HepG2 (cell line): ENCODE data around the gene SRSF4.

Source experiments
- EEA1 ChIP-seq: sonication (generic); formaldehyde crosslinking; IDR thresholded peaks from 2 replicates; pipeline ENCODE4 v1.5.1; 2020; ENCODE audit warnings: mild to moderate bottlenecking, missing genetic modification reagents, borderline replicate concordance
- HOXD1 ChIP-seq: sonication (generic); formaldehyde crosslinking; IDR thresholded peaks from 2 replicates; pipeline ENCODE4 v1.5.0; 2020; ENCODE audit warnings: missing genetic modification reagents
- PHF21A ChIP-seq: sonication (generic); formaldehyde crosslinking; IDR thresholded peaks from 2 replicates; pipeline ENCODE4 v1.5.0; 2020; ENCODE audit warnings: mild to moderate bottlenecking, missing genetic modification reagents
- PHF8 ChIP-seq: sonication (generic); formaldehyde crosslinking; IDR thresholded peaks from 2 replicates; pipeline ENCODE4 v1.5.0; 2020; ENCODE audit warnings: missing genetic modification reagents
- RAD21 ChIP-seq: fragments of 450-650 bp; formaldehyde crosslinking; IDR thresholded peaks from 2 replicates; pipeline ENCODE4 v1.5.0; 2020; ENCODE audit warnings: mild to moderate bottlenecking
- SETDB1 ChIP-seq: sonication (generic); formaldehyde crosslinking; IDR thresholded peaks from 2 replicates; pipeline ENCODE4 v1.5.1; 2020; ENCODE audit warnings: missing genetic modification reagents, mild to moderate bottlenecking, borderline replicate concordance
- TCF7 ChIP-seq: sonication (generic); IDR thresholded peaks from 2 replicates; pipeline ENCODE4 v1.6.1; 2016; ENCODE audit warnings: antibody characterized with exemption, low read depth
- ZFP36L1 ChIP-seq: sonication (generic); formaldehyde crosslinking; IDR thresholded peaks from 2 replicates; pipeline ENCODE4 v1.8.0; 2022; ENCODE audit warnings: mild to moderate bottlenecking, missing genetic modification reagents, moderate library complexity
- TF ChIP-seq, protein P1 (sequence below): sonication (generic); formaldehyde crosslinking; IDR thresholded peaks from 2 replicates; pipeline ENCODE4 v1.5.0; 2020; ENCODE audit warnings: mild to moderate bottlenecking, missing genetic modification reagents, moderate library complexity
- TF ChIP-seq, protein P2 (sequence below): sonication (generic); formaldehyde crosslinking; IDR thresholded peaks from 2 replicates; pipeline ENCODE4 v1.5.0; 2020; ENCODE audit warnings: missing genetic modification reagents
- TF ChIP-seq, protein P3 (sequence below): sonication (generic); formaldehyde crosslinking; IDR thresholded peaks from 2 replicates; pipeline ENCODE4 v1.4.0; 2020; ENCODE audit warnings: mild to moderate bottlenecking, missing genetic modification reagents
- TF ChIP-seq, protein P4 (sequence below): sonication (generic); formaldehyde crosslinking; IDR thresholded peaks from 2 replicates; pipeline ENCODE4 v1.8.1; 2023; ENCODE audit warnings: mild to moderate bottlenecking, missing genetic modification reagents

DNA sequence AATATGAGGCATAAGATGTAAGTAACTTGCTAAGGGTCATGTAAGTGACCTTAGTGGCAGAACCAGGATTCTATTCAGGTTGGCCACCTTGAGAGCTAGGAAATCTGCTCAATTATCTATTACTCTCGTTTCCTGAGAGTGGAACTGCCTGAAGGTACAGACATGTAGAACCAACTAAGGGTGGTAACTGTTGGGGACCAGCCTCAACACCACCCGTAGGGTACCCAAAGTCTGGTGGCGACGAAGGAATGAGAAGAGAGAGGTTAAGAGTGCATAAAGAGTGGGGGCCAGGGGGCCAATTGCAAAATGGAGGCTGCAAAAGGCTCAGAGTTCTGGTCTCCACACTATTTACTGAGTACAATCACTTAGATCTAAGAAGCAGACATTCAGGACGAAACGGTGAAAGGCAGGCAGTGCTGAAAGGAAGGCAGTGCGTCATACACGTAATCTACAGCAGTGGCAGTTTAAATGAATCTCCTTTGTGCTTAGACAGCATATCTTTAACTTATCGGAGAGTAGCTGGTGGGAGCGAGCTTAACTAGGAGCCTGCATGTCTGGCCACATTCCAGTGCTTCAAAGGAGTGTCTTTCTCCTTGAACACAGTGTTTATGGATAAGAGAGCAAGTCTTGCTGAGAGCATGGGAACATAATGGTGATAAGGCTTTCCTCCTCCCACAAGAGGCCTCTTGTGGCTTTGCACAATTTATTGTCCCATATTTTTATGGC, 25.0 kb downstream of the SRSF4 start:
- TF ChIP-seq, protein P1, sequence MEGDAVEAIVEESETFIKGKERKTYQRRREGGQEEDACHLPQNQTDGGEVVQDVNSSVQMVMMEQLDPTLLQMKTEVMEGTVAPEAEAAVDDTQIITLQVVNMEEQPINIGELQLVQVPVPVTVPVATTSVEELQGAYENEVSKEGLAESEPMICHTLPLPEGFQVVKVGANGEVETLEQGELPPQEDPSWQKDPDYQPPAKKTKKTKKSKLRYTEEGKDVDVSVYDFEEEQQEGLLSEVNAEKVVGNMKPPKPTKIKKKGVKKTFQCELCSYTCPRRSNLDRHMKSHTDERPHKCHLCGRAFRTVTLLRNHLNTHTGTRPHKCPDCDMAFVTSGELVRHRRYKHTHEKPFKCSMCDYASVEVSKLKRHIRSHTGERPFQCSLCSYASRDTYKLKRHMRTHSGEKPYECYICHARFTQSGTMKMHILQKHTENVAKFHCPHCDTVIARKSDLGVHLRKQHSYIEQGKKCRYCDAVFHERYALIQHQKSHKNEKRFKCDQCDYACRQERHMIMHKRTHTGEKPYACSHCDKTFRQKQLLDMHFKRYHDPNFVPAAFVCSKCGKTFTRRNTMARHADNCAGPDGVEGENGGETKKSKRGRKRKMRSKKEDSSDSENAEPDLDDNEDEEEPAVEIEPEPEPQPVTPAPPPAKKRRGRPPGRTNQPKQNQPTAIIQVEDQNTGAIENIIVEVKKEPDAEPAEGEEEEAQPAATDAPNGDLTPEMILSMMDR: no peak
- TF ChIP-seq, protein P2, sequence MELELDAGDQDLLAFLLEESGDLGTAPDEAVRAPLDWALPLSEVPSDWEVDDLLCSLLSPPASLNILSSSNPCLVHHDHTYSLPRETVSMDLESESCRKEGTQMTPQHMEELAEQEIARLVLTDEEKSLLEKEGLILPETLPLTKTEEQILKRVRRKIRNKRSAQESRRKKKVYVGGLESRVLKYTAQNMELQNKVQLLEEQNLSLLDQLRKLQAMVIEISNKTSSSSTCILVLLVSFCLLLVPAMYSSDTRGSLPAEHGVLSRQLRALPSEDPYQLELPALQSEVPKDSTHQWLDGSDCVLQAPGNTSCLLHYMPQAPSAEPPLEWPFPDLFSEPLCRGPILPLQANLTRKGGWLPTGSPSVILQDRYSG (CRISPR knock-in tag): no peak
- TF ChIP-seq HOXD1 (CRISPR knock-in tag) (no peak), PHF8 (CRISPR knock-in tag) (no peak), ZFP36L1 (CRISPR knock-in tag) (no peak), EEA1 (CRISPR knock-in tag) (no peak), TCF7 (no peak), PHF21A (CRISPR knock-in tag) (no peak), RAD21 (CRISPR knock-in tag) (no peak), SETDB1 (no peak)
- TF ChIP-seq, protein P3, sequence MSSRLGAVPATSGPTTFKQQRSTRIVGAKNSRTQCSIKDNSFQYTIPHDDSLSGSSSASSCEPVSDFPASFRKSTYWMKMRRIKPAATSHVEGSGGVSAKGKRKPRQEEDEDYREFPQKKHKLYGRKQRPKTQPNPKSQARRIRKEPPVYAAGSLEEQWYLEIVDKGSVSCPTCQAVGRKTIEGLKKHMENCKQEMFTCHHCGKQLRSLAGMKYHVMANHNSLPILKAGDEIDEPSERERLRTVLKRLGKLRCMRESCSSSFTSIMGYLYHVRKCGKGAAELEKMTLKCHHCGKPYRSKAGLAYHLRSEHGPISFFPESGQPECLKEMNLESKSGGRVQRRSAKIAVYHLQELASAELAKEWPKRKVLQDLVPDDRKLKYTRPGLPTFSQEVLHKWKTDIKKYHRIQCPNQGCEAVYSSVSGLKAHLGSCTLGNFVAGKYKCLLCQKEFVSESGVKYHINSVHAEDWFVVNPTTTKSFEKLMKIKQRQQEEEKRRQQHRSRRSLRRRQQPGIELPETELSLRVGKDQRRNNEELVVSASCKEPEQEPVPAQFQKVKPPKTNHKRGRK (CRISPR knock-in tag): no peak
- TF ChIP-seq, protein P4, sequence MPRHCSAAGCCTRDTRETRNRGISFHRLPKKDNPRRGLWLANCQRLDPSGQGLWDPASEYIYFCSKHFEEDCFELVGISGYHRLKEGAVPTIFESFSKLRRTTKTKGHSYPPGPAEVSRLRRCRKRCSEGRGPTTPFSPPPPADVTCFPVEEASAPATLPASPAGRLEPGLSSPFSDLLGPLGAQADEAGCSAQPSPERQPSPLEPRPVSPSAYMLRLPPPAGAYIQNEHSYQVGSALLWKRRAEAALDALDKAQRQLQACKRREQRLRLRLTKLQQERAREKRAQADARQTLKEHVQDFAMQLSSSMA: no peak
